NT2/D1 (cell line): ENCODE data around the gene OPCML.

ENCODE experiments used
- DNase-seq: peaks from one replicate; pipeline ENCODE4 v3.0.0-alpha.2; 2011; ENCODE audit warnings: low read depth, low spot score
- H3K27me3 ChIP-seq: 2 replicates; pipeline ENCODE4 v1.6.0; 2011; ENCODE audit warnings: mild to moderate bottlenecking; ENCODE audit not compliant: insufficient read length, insufficient read depth
- H3K36me3 ChIP-seq: 2 replicates; pipeline ENCODE4 v1.6.1; 2011; ENCODE audit warnings: mild to moderate bottlenecking, low read length, mixed read lengths; ENCODE audit not compliant: insufficient read depth, insufficient read length
- H3K4me1 ChIP-seq: 2 replicates; pipeline ENCODE4 v1.5.1; 2011; ENCODE audit not compliant: insufficient read depth, insufficient read length
- H3K4me3 ChIP-seq: 2 replicates; pipeline ENCODE4 v1.5.1; 2011; ENCODE audit warnings: low read depth; ENCODE audit not compliant: insufficient read length
- H3K9ac ChIP-seq: 2 replicates; pipeline ENCODE4 v1.6.0; 2011; ENCODE audit warnings: low read depth; ENCODE audit not compliant: insufficient read length
- H3K9me3 ChIP-seq: 2 replicates; pipeline ENCODE4 v1.5.1; 2011; ENCODE audit warnings: mild to moderate bottlenecking, low read length; ENCODE audit not compliant: insufficient read depth
- SUZ12 ChIP-seq: IDR thresholded peaks from 2 replicates; pipeline ENCODE4 v1.6.1; 2011; ENCODE audit not compliant: insufficient read length, insufficient read depth; ENCODE audit errors: extremely low read depth
- YY1 ChIP-seq: IDR thresholded peaks from 2 replicates; pipeline ENCODE4 v1.6.1; 2011; ENCODE audit not compliant: insufficient read length, insufficient read depth
- ZNF274 ChIP-seq: IDR thresholded peaks from 2 replicates; pipeline ENCODE4 v1.6.1; 2011; ENCODE audit warnings: mild to moderate bottlenecking, low read depth, low read length

OPCML gene

GRCh38 chr11:132992838-132993631 lies 539.3 kb downstream of the OPCML start:
- no peak for DNase-seq
- peaks cover 40% of the 10 kb centered on the region for H3K27me3 ChIP-seq
- no peak overlapping the region for H3K4me3 ChIP-seq
- H3K9ac ChIP-seq, result no peak overlapping the region
- TF ChIP-seq SUZ12, result no peak
- TF ChIP-seq ZNF274, result no peak
- no peak for TF ChIP-seq YY1
- no peaks in the 10 kb centered on the region for H3K9me3 ChIP-seq
- H3K36me3 ChIP-seq, result no peaks in the 10 kb centered on the region
- H3K4me1 ChIP-seq, result no peaks in the 10 kb centered on the region

- H3K4me3 ChIP-seq, result no peak overlapping the region
- no peak overlapping the region for H3K9ac ChIP-seq
- no peak for DNase-seq
- H3K9me3 ChIP-seq, result no peaks in the 10 kb centered on the region
- no peaks in the 10 kb centered on the region for H3K36me3 ChIP-seq
- TF ChIP-seq YY1, result no peak
- no peak for TF ChIP-seq SUZ12
- no peak for TF ChIP-seq ZNF274
- H3K4me1 ChIP-seq, result no peaks in the 10 kb centered on the region
- peaks cover 13% of the 10 kb centered on the region for H3K27me3 ChIP-seq
Observed at GRCh38 chr11:132988411-132988810, 543.9 kb downstream of the OPCML start.

GRCh38 chr11:132987936-132988335 lies 544.4 kb downstream of the OPCML start:
- Histone ChIP-seq H3K27me3 (peaks cover 8% of the 10 kb centered on the region), H3K4me3 (no peak overlapping the region), H3K36me3 (no peaks in the 10 kb centered on the region), H3K4me1 (no peaks in the 10 kb centered on the region), H3K9ac (no peak overlapping the region), H3K9me3 (no peaks in the 10 kb centered on the region)
- DNase-seq, result no peak
- no peak for TF ChIP-seq ZNF274
- no peak for TF ChIP-seq SUZ12
- no peak for TF ChIP-seq YY1

GRCh38 chr11:132983641-132983978 lies 548.7 kb downstream of the OPCML start:
- Histone ChIP-seq H3K4me3 (no peak overlapping the region), H3K27me3 (no peaks in the 10 kb centered on the region), H3K9ac (no peak overlapping the region), H3K36me3 (no peaks in the 10 kb centered on the region), H3K9me3 (no peaks in the 10 kb centered on the region), H3K4me1 (no peaks in the 10 kb centered on the region)
- DNase-seq, result no peak
- TF ChIP-seq YY1 (no peak), ZNF274 (no peak), SUZ12 (no peak)

- no peak overlapping the region for H3K4me3 ChIP-seq
- no peak overlapping the region for H3K9ac ChIP-seq
- H3K4me1 ChIP-seq, result no peaks in the 10 kb centered on the region
- TF ChIP-seq YY1 (no peak), ZNF274 (no peak), SUZ12 (no peak)
- H3K9me3 ChIP-seq, result no peaks in the 10 kb centered on the region
- DNase-seq, result no peak
- H3K27me3 ChIP-seq, result no peaks in the 10 kb centered on the region
- H3K36me3 ChIP-seq, result no peaks in the 10 kb centered on the region
Observed at GRCh38 chr11:132982772-132983640, 549.3 kb downstream of the OPCML start.

DNA sequence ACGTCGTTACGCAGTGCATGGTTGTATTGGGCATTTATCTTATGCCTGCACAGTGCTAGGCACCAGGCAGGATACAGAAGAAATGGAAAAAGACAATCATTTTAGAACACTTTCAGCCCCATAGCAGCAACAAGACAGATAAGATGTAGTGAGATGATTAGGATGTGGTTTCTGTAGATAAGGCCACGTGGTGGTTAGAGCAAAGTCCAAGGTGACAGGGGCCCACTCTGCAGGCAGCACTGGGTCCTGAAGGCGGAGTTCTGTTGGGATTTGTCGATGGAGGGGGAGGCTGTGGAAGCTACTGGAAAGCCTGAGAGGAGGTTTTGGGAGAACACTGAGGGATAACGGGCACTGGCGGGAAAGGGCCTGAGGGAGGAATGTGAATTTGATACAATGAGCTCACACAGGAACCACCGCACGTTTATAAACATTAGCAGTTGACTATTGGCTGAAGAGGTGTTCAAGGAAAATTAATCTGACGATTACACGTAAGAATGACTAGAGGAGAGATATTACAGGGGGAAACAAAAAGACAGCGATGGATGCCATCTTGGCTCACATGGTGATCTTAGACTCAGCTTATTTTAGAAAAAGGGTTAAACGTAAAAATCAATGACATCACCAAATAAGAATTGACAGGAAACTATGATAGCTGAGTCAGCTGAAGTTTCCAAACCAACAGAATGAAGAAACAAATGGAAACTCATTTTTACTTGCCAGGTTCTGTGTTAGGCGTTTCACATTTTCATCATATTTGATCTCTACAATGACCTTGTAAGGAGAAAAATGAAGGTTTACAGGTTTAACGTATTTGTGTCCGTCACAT lies 551.0 kb downstream of the OPCML start:
- H3K9ac ChIP-seq, result no peak overlapping the region
- H3K36me3 ChIP-seq, result no peaks in the 10 kb centered on the region
- no peak for TF ChIP-seq YY1
- no peak for TF ChIP-seq SUZ12
- TF ChIP-seq ZNF274, result no peak
- no peaks in the 10 kb centered on the region for H3K27me3 ChIP-seq
- H3K4me3 ChIP-seq, result no peak overlapping the region
- no peak for DNase-seq
- H3K9me3 ChIP-seq, result no peaks in the 10 kb centered on the region
- H3K4me1 ChIP-seq, result no peaks in the 10 kb centered on the region

DNA sequence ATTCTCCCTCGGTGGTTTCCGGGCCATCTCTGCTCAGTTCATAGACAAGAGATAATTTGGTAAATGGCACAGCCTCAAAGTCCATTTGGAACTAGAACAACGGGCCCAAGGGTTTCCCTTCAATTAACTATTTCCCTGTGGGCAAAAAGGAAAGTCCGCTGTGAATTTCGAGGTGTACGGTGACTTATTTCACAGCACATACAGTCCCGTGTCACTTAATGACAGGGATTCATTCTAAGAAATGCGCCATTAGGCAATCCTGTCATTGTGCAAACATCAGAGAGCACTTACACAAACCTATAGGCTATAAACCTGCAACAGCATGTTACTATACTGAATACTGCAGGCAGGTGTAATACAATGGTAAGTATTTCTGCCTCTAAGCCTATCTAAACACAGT lies 551.6 kb downstream of the OPCML start:
- Histone ChIP-seq H3K36me3 (no peaks in the 10 kb centered on the region), H3K27me3 (no peaks in the 10 kb centered on the region), H3K4me1 (no peaks in the 10 kb centered on the region), H3K4me3 (no peak overlapping the region), H3K9ac (no peak overlapping the region), H3K9me3 (no peaks in the 10 kb centered on the region)
- TF ChIP-seq SUZ12 (no peak), ZNF274 (no peak), YY1 (no peak)
- no peak for DNase-seq
